Mesenteric fat pad (tissue), 1 donor: ENCODE results near the gene GRAMD1A. TPM values are rescaled to one million over a fixed set of nuclear protein-coding genes. Genes with fewer than 3 reads are reported as not detected.
"Not testable (repeated sequence)": the region's sequence is repeated elsewhere in the genome, so short reads cannot be mapped to it uniquely, and the experiment has no call there.

ENCODE experiments used
- DNase-seq: peaks from one replicate; pipeline ENCODE4 v3.0.0-alpha.2; 2020; ENCODE audit warnings: low spot score
- total RNA-seq: library from RNA; stranded (reverse); fragmentation: NEBNext Ultra II Directional; extraction: Animal tissue kit (Norgen Biotek cat#: 25700); gene quantifications from one replicate; pipeline ENCODE4 v1.2.1, GENCODE V29; 2021
- donor health status: DM: yes; HTN: yes; CAD: no.

The GRAMD1A gene
- total RNA-seq, 1 donor from 2014 or later, result 76.8 TPM

GRCh38 chr19:35018379-35018778 lies 18.3 kb downstream of the GRAMD1A start:
- no peak for DNase-seq

- DNase-seq, result no peak
These were observed 19.0 kb downstream of the GRAMD1A start for GRCh38 chr19:35019144-35019543.

- no peak for DNase-seq
These were observed 20.9 kb downstream of the GRAMD1A start for GRCh38 chr19:35021016-35021415.

GRCh38 chr19:35021596-35021995 lies 21.5 kb downstream of the GRAMD1A start:
- no peak for DNase-seq

- no peak for DNase-seq
These were observed 22.3 kb downstream of the GRAMD1A start for GRCh38 chr19:35022460-35022859.

GRCh38 chr19:35023428-35023827 lies 23.3 kb downstream of the GRAMD1A start:
- no peak for DNase-seq

- DNase-seq, result no peak
These were observed 24.0 kb downstream of the GRAMD1A start for GRCh38 chr19:35024095-35024494.

GRCh38 chr19:35025969-35026368 lies 25.8 kb downstream of the GRAMD1A start:
- no peak for DNase-seq

- DNase-seq, result no peak
These were observed 26.3 kb downstream of the GRAMD1A start for GRCh38 chr19:35026418-35026817.

GRCh38 chr19:35027009-35027408 lies 26.9 kb downstream of the GRAMD1A start:
- DNase-seq, result no peak

GRCh38 chr19:35027851-35028599 lies 27.9 kb downstream of the GRAMD1A start:
- no peak for DNase-seq

GRCh38 chr19:35028600-35028885 lies 28.4 kb downstream of the GRAMD1A start:
- DNase-seq, result not testable (repeated sequence)

GRCh38 chr19:35029275-35029736 lies 29.2 kb downstream of the GRAMD1A start:
- not testable (repeated sequence) for DNase-seq

- no peak for DNase-seq
These were observed 29.7 kb downstream of the GRAMD1A start for GRCh38 chr19:35029737-35030256.

- no peak for DNase-seq
These were observed 30.3 kb downstream of the GRAMD1A start, which contains the start of gene SCN1B for GRCh38 chr19:35030257-35031071. TSS of gene SCN1B (plus strand) at chr19:35030470. CDS start at chr19:35030821, 351 bp downstream.

GRCh38 chr19:35031072-35031881 lies 31.2 kb downstream of the GRAMD1A start:
- no peak for DNase-seq

GRCh38 chr19:35032356-35032865 lies 32.3 kb downstream of the GRAMD1A start:
- no peak for DNase-seq

- no peak for DNase-seq
These were observed 33.2 kb downstream of the GRAMD1A start for GRCh38 chr19:35033067-35034004.

GRCh38 chr19:35034005-35034502 lies 33.9 kb downstream of the GRAMD1A start:
- no peak for DNase-seq
